Thyroid gland (tissue), 4 donors: Measurements from ENCODE around the gene BGN. TPM values are rescaled to one million over a fixed set of nuclear protein-coding genes. Genes with fewer than 3 reads are reported as not detected.

Source experiments
- DNase-seq, 2 donors: peaks; one replicate each; pipeline ENCODE4 v3.0.0-alpha.2; 2019
- H3K27ac ChIP-seq, 3 donors: fragments of 200-600 bp; sonication (generic); 1 replicate in 2 of 3; 2 replicates in 1 of 3; pipeline ENCODE4 v1.5.1; 2016 to 2019; ENCODE audit warnings: mild to moderate bottlenecking in 1 of 3, moderate library complexity in 1 of 3
- H3K27me3 ChIP-seq: fragments of 200-600 bp; sonication (generic); one replicate; pipeline ENCODE4 v1.5.1; 2019
- H3K36me3 ChIP-seq, 2 donors: fragments of 200-600 bp; sonication (generic); one replicate each; pipeline ENCODE4 v1.5.1; 2016 to 2019
- H3K4me1 ChIP-seq, 2 donors: fragments of 200-600 bp; sonication (generic); one replicate each; pipeline ENCODE4 v1.5.1; 2017 to 2019
- H3K4me3 ChIP-seq, 3 donors: fragments of 200-600 bp; sonication (generic); replicated peaks in 1 of 3; 1 replicate in 2 of 3; 2 replicates in 1 of 3; pipeline ENCODE4 v1.5.1; 2016; ENCODE audit warnings: mild to moderate bottlenecking in 1 of 3
- H3K9me3 ChIP-seq: fragments of 200-600 bp; sonication (generic); one replicate; pipeline ENCODE4 v1.5.1; 2017
- CTCF ChIP-seq, 6 experiments: fragments of 200-600 bp in 3 of 6; fragments of 450-650 bp in 3 of 6; sonication (generic) in 3 of 6; IDR thresholded peaks; one replicate each; pipeline ENCODE4 v1.5.1; 2016 to 2019; ENCODE audit warnings: antibody characterized with exemption in 6 of 6, mild to moderate bottlenecking in 2 of 6, inconsistent platforms in 1 of 6, moderate library complexity in 1 of 6
- POLR2A ChIP-seq, 2 donors: fragments of 450-650 bp; IDR thresholded peaks; one replicate each; pipeline ENCODE4 v1.6.1; 2017; ENCODE audit warnings: antibody characterized with exemption in 2 of 2, mild to moderate bottlenecking in 2 of 2, moderate library complexity in 1 of 2
- WGBS, 2 donors: methylation state at CpG; one replicate each; pipeline ENCODE4 v1.1.5; 2017; 5-methylcytosine and 5-hydroxymethylcytosine counted together
- intact Hi-C: fragments of 100-400 bp; cut with DNase I; formaldehyde crosslinking; loops from one replicate; pipeline ENCODE4 v1.15.1; 2023
- total RNA-seq, 4 donors: library from RNA; depleted of rRNA; stranded (reverse); fragments of >200 nt; gene quantifications; one replicate each; pipeline ENCODE4 v1.2.3, GENCODE V29; 2016

Gene BGN
- total RNA-seq, 4 donors from 2014 or later: 51.0 to 84.0 (median 68.6) TPM

- WGBS, 2 donors: 48 to 60% methylated on average over 6 to 7 of the region's 7 CpGs
- peak; percentile 49 to 50 for DNase-seq
- intact Hi-C loops: no loop called here
- Histone ChIP-seq H3K27me3 (no peaks in the 10 kb centered on the region), H3K27ac (no peak overlapping the region), H3K4me1 (peaks cover 8 to 19% of the 10 kb centered on the region in 2 donors), H3K9me3 (no peaks in the 10 kb centered on the region), H3K4me3 (no peak overlapping the region), H3K36me3 (no peaks in the 10 kb centered on the region)
- peak in 3 of 6 experiments; percentile 28 to 52 (median 40) for TF ChIP-seq CTCF (IDR thresholded peaks at IDR 0.05)
- no peak for TF ChIP-seq POLR2A (IDR thresholded peaks at IDR 0.05)
Observed at GRCh38 chrX:153460826-153461225, 34.0 kb upstream of the BGN start.

GRCh38 chrX:153462291-153462690 is 32.5 kb upstream of the BGN start:
- 84% methylated on average over 5 of the region's 10 CpGs; no CpG with 5 or more reads in 1 of the 2 donors for WGBS, 2 donors
- Histone ChIP-seq H3K27ac (peak overlapping the region; percentile 28 to 51 (median 45)), H3K4me3 (no peak overlapping the region), H3K4me1 (peaks cover 8 to 19% of the 10 kb centered on the region in 2 donors), H3K9me3 (no peaks in the 10 kb centered on the region), H3K36me3 (no peaks in the 10 kb centered on the region), H3K27me3 (no peaks in the 10 kb centered on the region)
- TF ChIP-seq CTCF (IDR thresholded peaks at IDR 0.05) (no peak), POLR2A (IDR thresholded peaks at IDR 0.05) (no peak)
- DNase-seq: no peak
- intact Hi-C loops: no loop called here

- H3K27ac ChIP-seq: peak overlapping the region; percentile 28 to 76 (median 68)
Observed at GRCh38 chrX:153463031-153463430, 31.7 kb upstream of the BGN start.

GRCh38 chrX:153463556-153463955 is 31.2 kb upstream of the BGN start:
- Histone ChIP-seq H3K9me3 (no peaks in the 10 kb centered on the region), H3K4me1 (peaks cover 8 to 19% of the 10 kb centered on the region in 2 donors), H3K36me3 (no peaks in the 10 kb centered on the region), H3K27me3 (no peaks in the 10 kb centered on the region), H3K27ac (peak overlapping the region; percentile 68 to 76 (median 68)), H3K4me3 (no peak overlapping the region)
- TF ChIP-seq CTCF (IDR thresholded peaks at IDR 0.05) (no peak), POLR2A (IDR thresholded peaks at IDR 0.05) (no peak)
- DNase-seq: no peak
- WGBS, 2 donors: 66 to 76% methylated on average over 9 of the region's 12 CpGs
- intact Hi-C loops: no loop called here

More at GRCh38 chrX:153463031-153463430, 31.7 kb upstream of the BGN start:
- intact Hi-C loops: no loop called here
- no peak overlapping the region for H3K4me3 ChIP-seq
- peaks cover 8 to 19% of the 10 kb centered on the region in 2 donors for H3K4me1 ChIP-seq
- no peaks in the 10 kb centered on the region for H3K27me3 ChIP-seq
- WGBS, 2 donors: 31 to 41% methylated on average over 2 to 4 of the region's 6 CpGs
- no peaks in the 10 kb centered on the region for H3K9me3 ChIP-seq
- no peak for TF ChIP-seq CTCF (IDR thresholded peaks at IDR 0.05)
- no peak for TF ChIP-seq POLR2A (IDR thresholded peaks at IDR 0.05)
- no peaks in the 10 kb centered on the region for H3K36me3 ChIP-seq
- DNase-seq: peak; percentile 89 to 91

GRCh38 chrX:153464116-153464515 is 30.7 kb upstream of the BGN start:
- peak; percentile 68 to 69 for DNase-seq
- H3K36me3 ChIP-seq: no peaks in the 10 kb centered on the region
- WGBS, 2 donors: 54 to 65% methylated on average over 3 to 4 of the region's 5 CpGs
- H3K4me3 ChIP-seq: no peak overlapping the region
- TF ChIP-seq CTCF (IDR thresholded peaks at IDR 0.05): no peak
- no peak for TF ChIP-seq POLR2A (IDR thresholded peaks at IDR 0.05)
- intact Hi-C loops: no loop called here
- H3K4me1 ChIP-seq: peaks cover 9 to 23% of the 10 kb centered on the region in 2 donors
- no peaks in the 10 kb centered on the region for H3K9me3 ChIP-seq
- H3K27me3 ChIP-seq: no peaks in the 10 kb centered on the region
- H3K27ac ChIP-seq: peak overlapping the region; percentile 68 to 76 (median 68)
